Measurements from ENCODE around the gene DCLK2. TPM values are rescaled to one million over a fixed set of nuclear protein-coding genes. Genes with fewer than 3 reads are reported as not detected.

The DCLK2 gene
- total RNA-seq, 3 donors from 2014 or later, result 3.0 to 11.8 (median 4.3) TPM

DNA sequence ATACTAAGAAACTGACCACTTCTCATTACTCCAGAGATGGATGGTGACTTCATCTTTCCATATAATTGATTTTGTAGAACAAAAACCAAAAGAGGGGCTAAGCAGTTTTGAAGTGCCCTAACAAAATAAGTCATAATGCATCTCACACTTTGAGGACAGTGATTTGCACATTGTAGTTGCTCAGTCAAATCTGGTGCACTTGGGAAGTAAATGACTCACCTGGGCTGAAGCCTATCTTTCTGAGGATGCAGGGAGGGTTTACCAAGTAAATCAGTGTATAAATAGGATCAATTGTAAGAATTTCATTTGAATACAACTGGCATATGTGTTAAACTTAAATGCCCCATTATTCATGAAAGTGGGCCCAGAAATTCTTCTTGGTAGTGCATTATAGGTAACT is 134.2 kb downstream of the DCLK2 start:
- DNase-seq, result no peak
- no peaks in the 10 kb centered on the region for H3K36me3 ChIP-seq (ENCODE audit: low read depth)
- H3K4me3 ChIP-seq, result no peak overlapping the region
- TF ChIP-seq, protein P1, sequence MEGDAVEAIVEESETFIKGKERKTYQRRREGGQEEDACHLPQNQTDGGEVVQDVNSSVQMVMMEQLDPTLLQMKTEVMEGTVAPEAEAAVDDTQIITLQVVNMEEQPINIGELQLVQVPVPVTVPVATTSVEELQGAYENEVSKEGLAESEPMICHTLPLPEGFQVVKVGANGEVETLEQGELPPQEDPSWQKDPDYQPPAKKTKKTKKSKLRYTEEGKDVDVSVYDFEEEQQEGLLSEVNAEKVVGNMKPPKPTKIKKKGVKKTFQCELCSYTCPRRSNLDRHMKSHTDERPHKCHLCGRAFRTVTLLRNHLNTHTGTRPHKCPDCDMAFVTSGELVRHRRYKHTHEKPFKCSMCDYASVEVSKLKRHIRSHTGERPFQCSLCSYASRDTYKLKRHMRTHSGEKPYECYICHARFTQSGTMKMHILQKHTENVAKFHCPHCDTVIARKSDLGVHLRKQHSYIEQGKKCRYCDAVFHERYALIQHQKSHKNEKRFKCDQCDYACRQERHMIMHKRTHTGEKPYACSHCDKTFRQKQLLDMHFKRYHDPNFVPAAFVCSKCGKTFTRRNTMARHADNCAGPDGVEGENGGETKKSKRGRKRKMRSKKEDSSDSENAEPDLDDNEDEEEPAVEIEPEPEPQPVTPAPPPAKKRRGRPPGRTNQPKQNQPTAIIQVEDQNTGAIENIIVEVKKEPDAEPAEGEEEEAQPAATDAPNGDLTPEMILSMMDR (IDR thresholded peaks at IDR 0.05), result no peak
- H3K9me3 ChIP-seq, result no peaks in the 10 kb centered on the region
- intact Hi-C loops (cut with DNase I, micrococcal nuclease), result loop anchor here in 1 of 2 donors (10.0 kb wide), 1 partner anchor 208 kb away; no protein-coding TSS in a partner anchor
- no peaks in the 10 kb centered on the region for H3K4me1 ChIP-seq (ENCODE audit: low read depth)
- ATAC-seq, result no peak

- Histone ChIP-seq H3K36me3 (ENCODE audit: low read depth) (no peaks in the 10 kb centered on the region), H3K4me3 (no peak overlapping the region), H3K4me1 (ENCODE audit: low read depth) (no peaks in the 10 kb centered on the region), H3K9me3 (no peaks in the 10 kb centered on the region)
- intact Hi-C loops (cut with DNase I, micrococcal nuclease), result loop anchor here in 1 of 2 donors (10.0 kb wide), 1 partner anchor 208 kb away; no protein-coding TSS in a partner anchor
- no peak for DNase-seq
- TF ChIP-seq, protein P1 (IDR thresholded peaks at IDR 0.05), result no peak
- no peak for ATAC-seq
Observed at GRCh38 chr4:150212927-150213326, 134.7 kb downstream of the DCLK2 start.

DNA sequence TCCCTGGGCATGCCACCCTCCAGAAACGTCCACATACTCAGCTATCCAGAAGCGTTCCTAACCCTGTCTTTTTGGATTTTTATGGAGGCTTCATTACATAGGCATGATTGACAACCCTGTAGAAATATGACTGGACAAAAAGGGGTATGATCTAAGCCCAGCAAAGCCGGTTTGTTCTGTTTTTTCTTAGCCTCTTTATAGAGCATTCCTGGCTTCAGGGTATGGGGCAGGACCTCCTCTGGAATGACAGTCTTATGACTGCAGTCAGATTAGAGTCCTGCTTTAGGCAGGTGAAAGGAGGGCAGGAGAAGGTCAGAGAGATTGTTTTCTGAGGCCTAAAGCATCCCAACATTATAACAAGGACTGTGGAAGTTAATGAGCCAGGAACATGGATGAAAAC is 137.4 kb downstream of the DCLK2 start:
- Histone ChIP-seq H3K4me3 (no peak overlapping the region), H3K9me3 (no peaks in the 10 kb centered on the region), H3K4me1 (ENCODE audit: low read depth) (no peaks in the 10 kb centered on the region), H3K36me3 (ENCODE audit: low read depth) (no peaks in the 10 kb centered on the region)
- DNase-seq (no peak), ATAC-seq (no peak)
- intact Hi-C loops (cut with DNase I, micrococcal nuclease), result loop anchor here in 1 of 2 donors (10.0 kb wide), 1 partner anchor 211 kb away; no protein-coding TSS in a partner anchor
- TF ChIP-seq, protein P1 (IDR thresholded peaks at IDR 0.05), result no peak

DNA sequence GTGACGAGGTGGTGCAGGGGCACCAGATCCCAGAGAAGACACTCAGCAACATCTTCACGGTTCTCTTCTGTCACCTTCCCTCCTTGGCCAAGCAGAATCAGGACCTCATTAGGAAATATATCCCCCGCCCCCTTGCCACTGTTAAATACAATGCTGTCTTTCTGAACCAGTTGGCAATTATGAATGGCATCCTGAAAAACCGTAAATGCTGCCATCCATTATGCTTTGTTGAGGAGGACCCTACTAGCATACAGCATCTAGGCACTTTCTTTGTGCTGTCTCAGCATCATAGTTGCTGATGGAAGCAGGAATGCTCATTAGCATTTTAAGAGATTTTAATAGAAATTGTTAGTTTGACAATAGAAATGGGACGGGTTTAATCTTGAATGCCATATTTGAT is 138.5 kb downstream of the DCLK2 start:
- Histone ChIP-seq H3K9me3 (no peaks in the 10 kb centered on the region), H3K36me3 (ENCODE audit: low read depth) (no peaks in the 10 kb centered on the region), H3K4me3 (no peak overlapping the region), H3K4me1 (ENCODE audit: low read depth) (no peaks in the 10 kb centered on the region)
- TF ChIP-seq, protein P1 (IDR thresholded peaks at IDR 0.05), result no peak
- intact Hi-C loops (cut with DNase I, micrococcal nuclease), result loop anchor here in 1 of 2 donors (10.0 kb wide), 1 partner anchor 212 kb away; no protein-coding TSS in a partner anchor
- ATAC-seq (no peak), DNase-seq (no peak)

- ATAC-seq (no peak), DNase-seq (no peak)
Observed at GRCh38 chr4:150217192-150217591, 138.9 kb downstream of the DCLK2 start.

More at GRCh38 chr4:150217192-150217591, 138.9 kb downstream of the DCLK2 start:
- no peaks in the 10 kb centered on the region for H3K36me3 ChIP-seq (ENCODE audit: low read depth)
- H3K9me3 ChIP-seq, result no peaks in the 10 kb centered on the region
- no peaks in the 10 kb centered on the region for H3K4me1 ChIP-seq (ENCODE audit: low read depth)
- no peak overlapping the region for H3K4me3 ChIP-seq
- intact Hi-C loops (cut with DNase I, micrococcal nuclease), result loop anchor here in 1 of 2 donors (10.0 kb wide), 1 partner anchor 212 kb away; no protein-coding TSS in a partner anchor
- TF ChIP-seq, protein P1 (IDR thresholded peaks at IDR 0.05), result no peak

All from mucosa of descending colon (tissue), 3 donors.